HCT116 (cell line): Measurements from ENCODE around the gene STAC2.

ENCODE experiments used
- CTCF ChIP-seq, 3 experiments: fragments of 200-600 bp in 1 of 3; sonication (generic) in 1 of 3; IDR thresholded peaks in 2 of 3; conservative IDR thresholded peaks in 1 of 3; 2 replicates each; pipeline ENCODE4 v1.5.1; 2012 to 2017; ENCODE audit warnings: low read depth in 2 of 3, low read length in 2 of 3, antibody characterized with exemption in 1 of 3, borderline replicate concordance in 1 of 3, control low read depth in 1 of 3, mild to moderate bottlenecking in 1 of 3, mixed read lengths in 1 of 3, mixed run types in 1 of 3, moderate library complexity in 1 of 3; ENCODE audit not compliant: insufficient read depth in 1 of 3
- EGR1 ChIP-seq: IDR thresholded peaks from 2 replicates; pipeline ENCODE4 v1.6.1; 2012; ENCODE audit warnings: low read depth
- JUND ChIP-seq: IDR thresholded peaks from 2 replicates; pipeline ENCODE4 v1.6.1; 2012
- POLR2A ChIP-seq: IDR thresholded peaks from 2 replicates; pipeline ENCODE4 v1.7.0; 2011; ENCODE audit warnings: borderline replicate concordance; ENCODE audit not compliant: insufficient read depth, insufficient read length; ENCODE audit errors: extremely low read depth
- POLR2AphosphoS5 ChIP-seq: IDR thresholded peaks from 2 replicates; pipeline ENCODE4 v1.6.1; 2011; ENCODE audit warnings: mild to moderate bottlenecking, low read depth, low read length, moderate library complexity
- YY1 ChIP-seq: IDR thresholded peaks from 2 replicates; pipeline ENCODE4 v1.6.1; 2011; ENCODE audit warnings: low read length, low read depth, moderate library complexity, mild to moderate bottlenecking; ENCODE audit not compliant: insufficient replicate concordance; ENCODE audit errors: extremely low read depth
- ZFX ChIP-seq: fragments of 450-650 bp; IDR thresholded peaks from 2 replicates; pipeline ENCODE4 v1.6.1; 2017

- TF ChIP-seq EGR1 = no peak
- no peak for TF ChIP-seq ZFX
- TF ChIP-seq CTCF (IDR thresholded peaks at IDR 0.05 in 2 of 3, conservative IDR thresholded peaks at IDR 0.05 in 1 of 3; ENCODE audit: borderline replicate concordance in 1 of 3, insufficient read depth in 1 of 3, low read depth in 2 of 3, low read length in 2 of 3) = no peak
- no peak for TF ChIP-seq POLR2A
- no peak for TF ChIP-seq POLR2AphosphoS5
- TF ChIP-seq JUND = no peak
- TF ChIP-seq YY1 = no peak
These were observed 56.6 kb downstream of the STAC2 start for GRCh38 chr17:39169101-39169500.
